ENCODE data around the gene LRRN4.

DNA sequence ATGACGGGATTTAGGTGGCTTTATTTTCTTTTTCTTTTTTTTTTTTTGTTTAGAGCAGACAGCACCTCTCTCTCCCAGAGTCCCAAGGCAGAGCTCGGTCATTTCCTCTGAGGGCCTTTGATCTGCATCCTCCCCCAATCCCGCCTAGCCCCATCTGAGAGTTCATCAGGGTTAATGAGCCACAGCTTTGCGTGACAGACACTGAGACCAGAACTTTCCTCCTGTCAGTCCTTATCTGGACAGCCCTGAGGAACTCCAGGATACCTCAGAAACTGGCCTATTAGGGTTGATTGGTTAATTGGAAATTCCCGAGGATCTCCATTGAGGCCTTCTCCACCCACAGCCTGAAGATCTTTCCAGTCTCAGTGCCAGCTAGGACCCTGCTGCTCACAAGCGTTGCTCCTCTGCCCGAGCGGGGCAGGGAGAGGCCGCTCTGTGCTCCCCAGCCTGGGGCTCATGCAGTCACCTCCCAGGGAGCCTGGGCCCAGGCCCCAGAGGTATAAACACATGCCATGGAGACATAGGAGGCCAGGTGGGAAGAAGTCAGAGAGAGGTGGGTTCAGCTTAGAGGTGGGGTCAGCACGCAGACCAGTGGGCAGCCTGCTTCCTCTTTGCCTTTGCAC lies 1.4 kb upstream of the LRRN4 start:
- no peak for TF ChIP-seq POLR2AphosphoS5 (IDR thresholded peaks at IDR 0.05; ENCODE audit: low read depth, low read length)
- no peak for TF ChIP-seq POLR2A (IDR thresholded peaks at IDR 0.05; ENCODE audit: low read depth, low read length)

Data from GM12892 (cell line).